ENCODE measurements around the gene SMIM14.

DNA sequence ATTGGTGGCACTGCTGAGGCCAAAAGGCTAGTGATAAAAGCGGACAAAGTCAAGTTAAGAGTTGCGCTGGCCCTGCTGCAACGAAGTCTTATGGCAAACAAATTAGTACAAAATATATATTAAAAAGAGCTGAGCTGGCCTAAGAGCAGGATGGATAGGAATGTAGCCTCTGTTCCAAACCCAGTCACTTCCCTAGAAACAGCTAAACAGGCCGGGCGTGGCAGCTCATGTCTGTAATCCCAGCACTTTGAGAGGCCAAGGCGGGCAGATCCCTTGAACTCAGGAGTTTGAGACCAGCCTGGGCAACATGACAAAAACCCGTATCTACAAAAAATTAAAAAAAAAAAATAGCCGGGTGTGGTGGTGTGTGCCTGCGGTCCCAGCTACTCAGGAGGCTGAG, 79.0 kb downstream of the SMIM14 start:
- no peak for TF ChIP-seq ZNF274 (IDR thresholded peaks at IDR 0.05; ENCODE audit: low read depth, low read length)
- TF ChIP-seq YY1 (IDR thresholded peaks at IDR 0.05; ENCODE audit: insufficient read depth, insufficient read length) = no peak
